ENCODE measurements around the gene CADM1. TPM values are rescaled to one million over a fixed set of nuclear protein-coding genes. Genes with fewer than 3 reads are reported as not detected.

Gene CADM1
- total RNA-seq, 1 experiment from 2014 or later, result 0.79 TPM

- ChIA-PET CTCF (no interaction called here), POLR2A (no interaction called here), RAD21 (ENCODE audit: low non-redundant PET in 1 of 2, low total read pairs in 2 of 2, uncharacterized antibody in 2 of 2, unreplicated experiment in 2 of 2) (no interaction called here)
- no peaks in the 10 kb centered on the region for H3K36me3 ChIP-seq (ENCODE audit: control insufficient read depth in 1 of 2, insufficient read depth in 2 of 2, low read length in 2 of 2)
- H3K4me2 ChIP-seq (ENCODE audit: low read length), result no peak overlapping the region
- H3K9me3 ChIP-seq (ENCODE audit: control insufficient read depth in 1 of 2, insufficient read depth in 1 of 2, low read depth in 1 of 2, low read length in 2 of 2), result peaks cover 0 to 4% of the 10 kb centered on the region in 2 experiments; a peak in 1 of 4 replicates
- no peaks in the 10 kb centered on the region for H3K4me1 ChIP-seq (ENCODE audit: control insufficient read depth in 1 of 2, insufficient read depth in 2 of 2, low read length in 2 of 2)
- no peak overlapping the region for H3K4me3 ChIP-seq (replicated peaks in 1 of 2; ENCODE audit: low read depth in 1 of 2, low read length in 2 of 2)
- no TSS peak for BruUV-seq (replicated peaks)
- H3K9me2 ChIP-seq (ENCODE audit: insufficient read depth), result no peaks in the 10 kb centered on the region
- no peak for TF ChIP-seq ZBTB33 (IDR thresholded peaks at IDR 0.05; ENCODE audit: extremely low read depth, insufficient replicate concordance, low read length)
- TF ChIP-seq REST (IDR thresholded peaks at IDR 0.05; ENCODE audit: low read depth), result no peak
- TF ChIP-seq RAD21 (IDR thresholded peaks at IDR 0.05; ENCODE audit: low read depth), result no peak
- no peak for TF ChIP-seq ZFX (IDR thresholded peaks at IDR 0.05)
- no peak for TF ChIP-seq TCF7L2 (IDR thresholded peaks at IDR 0.05; ENCODE audit: borderline replicate concordance, extremely low read depth, insufficient read depth, insufficient read length)
- no peak for TF ChIP-seq SP1 (IDR thresholded peaks at IDR 0.05; ENCODE audit: low read depth)
- H3K79me2 ChIP-seq (ENCODE audit: insufficient read depth, low read length), result no peaks in the 10 kb centered on the region
- H4K20me1 ChIP-seq (ENCODE audit: insufficient read depth), result no peaks in the 10 kb centered on the region
- DNase-seq (ENCODE audit: low read depth, low spot score) (no peak), ATAC-seq (no peak)
- H3K9ac ChIP-seq (ENCODE audit: low read length), result no peak overlapping the region
- H2AFZ ChIP-seq (ENCODE audit: low read depth, low read length, poor library complexity, severe bottlenecking), result no peak overlapping the region
- no peak overlapping the region for H3K27ac ChIP-seq (ENCODE audit: low read depth, low read length)
- intact Hi-C loops (cut with micrococcal nuclease), result no loop called here
- no peaks in the 10 kb centered on the region for H3K27me3 ChIP-seq (ENCODE audit: insufficient read depth, low read length)
These were observed 306.8 kb downstream of the CADM1 start for GRCh38 chr11:115197433-115197832.

Data from HCT116 (cell line).